Astrocyte (in vitro differentiated cells and primary cell): ENCODE results near the gene EXD3. TPM values are rescaled to one million over a fixed set of nuclear protein-coding genes. Genes with fewer than 3 reads are reported as not detected.

Experiments used
- DNase-seq: peaks from one replicate; pipeline ENCODE4 v3.0.0-alpha.2; 2010; ENCODE audit warnings: low read depth
- FAIRE-seq: peaks from 2 replicates; lab custom pipeline; 2011; peaks lifted over from hg19 to GRCh38; lab: Jason Lieb, UNC
- H2AFZ ChIP-seq: 2 replicates; pipeline ENCODE4 v1.6.0; 2012; ENCODE audit warnings: low read depth, low read length, inconsistent platforms
- H3K27ac ChIP-seq: 2 replicates; pipeline ENCODE4 v1.5.1; 2011; ENCODE audit warnings: low read depth, low read length, inconsistent platforms
- H3K27me3 ChIP-seq: 2 replicates; pipeline ENCODE4 v1.6.0; 2011; ENCODE audit warnings: low read length, inconsistent platforms; ENCODE audit not compliant: insufficient read depth
- H3K36me3 ChIP-seq: 2 replicates; pipeline ENCODE4 v1.5.1; 2011; ENCODE audit warnings: low read length, inconsistent platforms; ENCODE audit not compliant: insufficient read depth
- H3K4me1 ChIP-seq: 2 replicates; pipeline ENCODE4 v1.5.1; 2011; ENCODE audit warnings: low read length, inconsistent platforms; ENCODE audit not compliant: insufficient read depth
- H3K4me2 ChIP-seq: 2 replicates; pipeline ENCODE4 v1.6.0; 2012; ENCODE audit warnings: low read length, inconsistent platforms
- H3K4me3 ChIP-seq: 2 replicates; pipeline ENCODE4 v1.5.1; 2011; ENCODE audit warnings: low read depth, mild to moderate bottlenecking, low read length, inconsistent platforms; ENCODE audit not compliant: insufficient read depth
- H3K79me2 ChIP-seq: 2 replicates; pipeline ENCODE4 v1.6.0; 2012; ENCODE audit warnings: mild to moderate bottlenecking, low read length, inconsistent platforms; ENCODE audit not compliant: insufficient read depth
- H3K9ac ChIP-seq: 2 replicates; pipeline ENCODE4 v1.6.0; 2012; ENCODE audit warnings: mild to moderate bottlenecking, low read length, inconsistent platforms
- H3K9me3 ChIP-seq: 2 replicates; pipeline ENCODE4 v1.5.1; 2012; ENCODE audit warnings: low read depth, mild to moderate bottlenecking, low read length, inconsistent platforms; ENCODE audit not compliant: insufficient read depth
- H4K20me1 ChIP-seq: 2 replicates; pipeline ENCODE4 v1.6.0; 2012; ENCODE audit warnings: low read length, inconsistent platforms; ENCODE audit not compliant: insufficient read depth
- H3K27ac Mint-ChIP-seq: one replicate; pipeline ENCODE4 v1.8.0; 2021; ENCODE audit warnings: mild to moderate bottlenecking, mixed read lengths; ENCODE audit not compliant: unreplicated experiment
- H3K27me3 Mint-ChIP-seq: one replicate; pipeline ENCODE4 v1.8.0; 2021; ENCODE audit warnings: low read depth, mixed read lengths; ENCODE audit not compliant: unreplicated experiment
- H3K36me3 Mint-ChIP-seq: one replicate; pipeline ENCODE4 v1.8.0; 2021; ENCODE audit warnings: low read depth, mixed read lengths; ENCODE audit not compliant: unreplicated experiment
- H3K4me1 Mint-ChIP-seq: one replicate; pipeline ENCODE4 v1.8.0; 2021; ENCODE audit warnings: low read depth, mixed read lengths; ENCODE audit not compliant: unreplicated experiment
- H3K4me3 Mint-ChIP-seq: one replicate; pipeline ENCODE4 v1.8.0; 2021; ENCODE audit warnings: mild to moderate bottlenecking, moderate library complexity, mixed read lengths; ENCODE audit not compliant: unreplicated experiment
- H3K9me3 Mint-ChIP-seq: one replicate; pipeline ENCODE4 v1.8.0; 2021; ENCODE audit warnings: mild to moderate bottlenecking, mixed read lengths; ENCODE audit not compliant: unreplicated experiment
- EZH2 ChIP-seq: IDR thresholded peaks from 2 replicates; pipeline ENCODE4 v1.6.1; 2012; ENCODE audit warnings: mild to moderate bottlenecking, low read length, inconsistent platforms; ENCODE audit not compliant: insufficient read depth
- total RNA-seq: library from RNA; stranded (reverse); gene quantifications from 2 replicates; pipeline ENCODE4 v1.2.1, GENCODE V29; 2021
- TF ChIP-seq, protein P1 (sequence below): IDR thresholded peaks from 2 replicates; pipeline ENCODE4 v1.5.1; 2011; ENCODE audit warnings: low read depth, mild to moderate bottlenecking, inconsistent platforms, low read length, moderate library complexity; ENCODE audit not compliant: insufficient read depth

Gene EXD3
- total RNA-seq, 1 donor from 2014 or later, result 8.5 TPM

DNA sequence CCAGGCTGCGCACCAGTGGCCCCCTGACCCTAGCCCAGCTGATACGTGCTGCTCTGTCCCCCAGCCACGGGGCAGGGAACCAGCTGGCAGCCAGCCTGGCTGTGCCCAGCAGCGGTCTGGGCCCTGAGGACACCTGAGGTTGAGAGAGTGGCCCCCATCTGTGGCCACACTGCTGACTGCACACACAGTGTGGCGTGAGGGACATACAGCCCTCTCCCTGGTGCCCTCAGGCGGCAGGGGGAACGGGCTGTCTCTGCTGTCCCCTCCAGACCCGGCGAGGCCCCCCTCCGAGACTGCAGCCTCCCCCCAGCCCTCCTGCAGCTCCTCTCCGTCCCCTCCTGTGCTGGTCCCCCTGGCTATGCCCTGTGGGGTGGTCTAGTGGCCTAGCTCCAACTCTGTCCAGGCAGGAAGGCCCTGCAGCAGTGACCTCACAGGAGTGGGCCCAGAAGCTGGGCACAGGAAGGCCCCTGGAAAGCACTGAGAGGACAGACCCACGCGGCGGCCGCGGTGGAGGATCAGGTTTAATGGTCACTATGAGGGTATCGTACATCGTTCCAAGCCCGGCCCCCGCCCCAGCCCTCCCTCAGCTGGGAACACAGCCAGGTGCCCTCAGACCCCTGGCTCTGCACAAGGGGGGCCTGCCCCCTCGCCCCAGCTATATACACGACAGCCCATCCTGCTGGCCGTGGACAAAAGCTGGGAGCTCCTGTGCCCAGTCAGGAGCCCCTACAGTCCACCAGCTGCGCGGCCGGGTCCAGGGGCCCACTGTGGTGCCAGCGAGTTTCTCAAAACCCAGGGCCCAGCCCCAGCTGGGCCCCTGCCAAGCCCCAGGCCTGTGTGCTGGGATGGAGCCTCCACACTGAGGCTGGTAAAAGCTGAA lies 25.0 kb upstream of the EXD3 start:
- DNase-seq, result no peak
- Mint-ChIP-seq H3K36me3 (peaks cover 1% of the 10 kb centered on the region), H3K9me3 (no peaks in the 10 kb centered on the region), H3K4me3 (no peak overlapping the region), H3K27ac (no peak overlapping the region), H3K4me1 (peaks cover 2% of the 10 kb centered on the region), H3K27me3 (peaks cover 1% of the 10 kb centered on the region)
- no peak overlapping the region for H3K27ac ChIP-seq
- no peaks in the 10 kb centered on the region for H3K4me1 ChIP-seq
- no peaks in the 10 kb centered on the region for H3K9me3 ChIP-seq
- H3K4me2 ChIP-seq, result no peak overlapping the region
- peaks cover 3% of the 10 kb centered on the region for H3K36me3 ChIP-seq
- no peak for TF ChIP-seq EZH2
- TF ChIP-seq, protein P1, sequence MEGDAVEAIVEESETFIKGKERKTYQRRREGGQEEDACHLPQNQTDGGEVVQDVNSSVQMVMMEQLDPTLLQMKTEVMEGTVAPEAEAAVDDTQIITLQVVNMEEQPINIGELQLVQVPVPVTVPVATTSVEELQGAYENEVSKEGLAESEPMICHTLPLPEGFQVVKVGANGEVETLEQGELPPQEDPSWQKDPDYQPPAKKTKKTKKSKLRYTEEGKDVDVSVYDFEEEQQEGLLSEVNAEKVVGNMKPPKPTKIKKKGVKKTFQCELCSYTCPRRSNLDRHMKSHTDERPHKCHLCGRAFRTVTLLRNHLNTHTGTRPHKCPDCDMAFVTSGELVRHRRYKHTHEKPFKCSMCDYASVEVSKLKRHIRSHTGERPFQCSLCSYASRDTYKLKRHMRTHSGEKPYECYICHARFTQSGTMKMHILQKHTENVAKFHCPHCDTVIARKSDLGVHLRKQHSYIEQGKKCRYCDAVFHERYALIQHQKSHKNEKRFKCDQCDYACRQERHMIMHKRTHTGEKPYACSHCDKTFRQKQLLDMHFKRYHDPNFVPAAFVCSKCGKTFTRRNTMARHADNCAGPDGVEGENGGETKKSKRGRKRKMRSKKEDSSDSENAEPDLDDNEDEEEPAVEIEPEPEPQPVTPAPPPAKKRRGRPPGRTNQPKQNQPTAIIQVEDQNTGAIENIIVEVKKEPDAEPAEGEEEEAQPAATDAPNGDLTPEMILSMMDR, result no peak
- no peak overlapping the region for H3K9ac ChIP-seq
- H3K79me2 ChIP-seq, result no peaks in the 10 kb centered on the region
- no peak overlapping the region for H2AFZ ChIP-seq
- no peak overlapping the region for H3K4me3 ChIP-seq
- FAIRE-seq, result no peak
- no peaks in the 10 kb centered on the region for H3K27me3 ChIP-seq
- peaks cover 11% of the 10 kb centered on the region for H4K20me1 ChIP-seq

DNA sequence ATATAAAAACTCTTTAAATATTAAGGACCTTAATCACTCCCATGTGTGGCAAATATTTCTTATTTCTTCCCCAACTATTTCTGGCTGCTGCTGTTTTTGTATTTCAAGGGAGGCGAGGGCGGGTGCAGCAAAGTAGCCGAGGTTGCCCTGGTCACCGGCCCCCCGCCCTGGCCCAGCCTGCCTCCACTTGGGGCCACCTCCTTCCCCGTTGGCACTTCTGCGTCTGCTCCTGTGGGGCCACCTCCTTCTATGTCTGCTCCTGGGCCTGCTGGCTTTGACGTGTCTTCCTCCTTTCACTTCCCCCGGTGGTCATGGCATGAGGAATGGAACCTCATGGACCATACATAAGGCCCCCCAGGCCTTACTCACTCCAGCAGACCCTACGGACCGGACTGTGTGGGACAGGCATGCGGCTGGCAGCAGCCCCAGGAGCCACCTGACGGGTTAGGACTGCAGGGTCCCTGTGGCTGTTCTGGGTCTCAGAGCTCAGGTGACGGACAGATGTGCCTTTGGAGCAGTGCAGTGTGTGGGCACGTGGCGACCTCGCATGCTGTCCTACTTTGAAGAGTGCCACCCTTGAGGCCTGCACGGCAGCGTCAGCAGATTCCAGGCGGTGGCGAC lies 24.0 kb upstream of the EXD3 start:
- H3K9me3 ChIP-seq, result no peaks in the 10 kb centered on the region
- no peaks in the 10 kb centered on the region for H3K79me2 ChIP-seq
- TF ChIP-seq, protein P1, result no peak
- no peak for TF ChIP-seq EZH2
- no peak overlapping the region for H3K9ac ChIP-seq
- H3K4me1 ChIP-seq, result no peaks in the 10 kb centered on the region
- Mint-ChIP-seq H3K36me3 (peaks cover 1% of the 10 kb centered on the region), H3K4me1 (peaks cover 2% of the 10 kb centered on the region), H3K9me3 (no peaks in the 10 kb centered on the region), H3K27me3 (peaks cover 2% of the 10 kb centered on the region), H3K27ac (no peak overlapping the region), H3K4me3 (no peak overlapping the region)
- H2AFZ ChIP-seq, result no peak overlapping the region
- no peaks in the 10 kb centered on the region for H3K36me3 ChIP-seq
- no peak overlapping the region for H3K27ac ChIP-seq
- peaks cover 3% of the 10 kb centered on the region for H3K27me3 ChIP-seq
- FAIRE-seq (no peak), DNase-seq (no peak)
- H3K4me2 ChIP-seq, result no peak overlapping the region
- H3K4me3 ChIP-seq, result no peak overlapping the region
- peaks cover 9% of the 10 kb centered on the region for H4K20me1 ChIP-seq
